ENCODE data around the gene SMOC1. TPM values are rescaled to one million over a fixed set of nuclear protein-coding genes. Genes with fewer than 3 reads are reported as not detected.

SMOC1 gene
- total and polyA plus RNA-seq, 9 of the 15 experiments (the other 6 are each of a cell fraction or from before 2014, with no cell fraction given): 0.04 TPM; not detected in 8

DNA sequence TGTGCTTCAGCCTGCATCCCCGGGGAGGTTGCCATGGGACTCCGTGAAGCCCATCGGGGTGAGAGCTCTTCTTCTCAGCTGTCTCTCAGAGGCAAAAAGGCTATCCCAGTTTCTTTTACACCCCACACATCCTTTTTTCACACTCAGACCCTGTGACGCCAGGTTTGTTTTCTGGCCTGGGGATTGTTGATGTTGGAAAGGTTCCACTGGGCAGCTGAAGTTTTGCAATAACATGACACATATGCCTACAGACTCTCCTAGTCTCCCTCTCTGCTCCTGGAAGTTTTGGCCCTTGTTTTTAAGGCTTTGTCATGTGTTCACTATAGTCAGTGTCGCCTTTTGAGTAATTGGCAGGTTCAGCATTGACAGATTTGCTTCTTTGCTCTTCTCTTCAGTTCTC is 118.6 kb downstream of the SMOC1 start:
- H3K27ac ChIP-seq (ENCODE audit: extremely low read depth, low read depth, low read length): no peak overlapping the region
- intact Hi-C loops (cut with micrococcal nuclease): no loop called here
- peaks cover 0 to 7% of the 10 kb centered on the region in 2 experiments; a peak in 2 of 5 replicates for H3K27me3 ChIP-seq (ENCODE audit: control insufficient read depth in 2 of 2, insufficient read depth in 2 of 2, low read length in 2 of 2)
- H3K36me3 ChIP-seq (ENCODE audit: control insufficient read depth, insufficient read depth, low read length): no peaks in the 10 kb centered on the region
- WGBS (ENCODE audit: insufficient coverage, low coverage, missing lambda C conversion rate): 0% methylated on average over 3 of the region's 5 CpGs
- H2AFZ ChIP-seq (ENCODE audit: low read depth, low read length): no peak overlapping the region
- H3K4me3 ChIP-seq: no peak overlapping the region
- no peaks in the 10 kb centered on the region for H3K9me3 ChIP-seq (replicated peaks; ENCODE audit: control insufficient read depth, insufficient read depth, low read depth, low read length)
- DNase-seq (ENCODE audit: extremely low read depth in 1 of 4, low spot score in 3 of 4) (no peak), FAIRE-seq (no peak), ATAC-seq (no peak)
- CTCF ChIA-PET (ENCODE audit: low intra/inter-chr PET ratio): no interaction called here
- no peak overlapping the region for H3K4me2 ChIP-seq (ENCODE audit: insufficient read depth, low read length)
- in situ Hi-C loops (cut with MboI): no loop called here
- H4K20me1 ChIP-seq (replicated peaks; ENCODE audit: control insufficient read depth, insufficient read depth, low read length): no peaks in the 10 kb centered on the region
- POLR2A ChIA-PET: no interaction called here
- H3K9ac ChIP-seq (ENCODE audit: insufficient read depth in 1 of 2, low read depth in 2 of 2, low read length in 2 of 2): no peak overlapping the region
- no peaks in the 10 kb centered on the region for H3K9me1 ChIP-seq (ENCODE audit: control insufficient read depth, insufficient read depth, low read length)
- no TSS peak for BruUV-seq (replicated peaks)
- TF ChIP-seq SIRT6 (IDR thresholded peaks at IDR 0.05; ENCODE audit: low read depth, low read length) (no peak), POLR2A (conservative IDR thresholded peaks at IDR 0.05) (no peak), ZBED1 (IDR thresholded peaks at IDR 0.05) (no peak), L3MBTL2 (IDR thresholded peaks at IDR 0.05) (no peak), KAT8 (IDR thresholded peaks at IDR 0.05; ENCODE audit: low read depth) (no peak), JUND (IDR thresholded peaks at IDR 0.05; ENCODE audit: borderline replicate concordance, low read depth, low read length) (no peak), JUND (tag; IDR thresholded peaks at IDR 0.05; ENCODE audit: borderline replicate concordance, low read depth, low read length) (no peak), EWSR1 (IDR thresholded peaks at IDR 0.05; ENCODE audit: borderline replicate concordance, low read depth, partially characterized antibody) (no peak), BDP1 (IDR thresholded peaks at IDR 0.05; ENCODE audit: insufficient read depth, insufficient read length) (no peak), RFX7 (CRISPR knock-in tag; IDR thresholded peaks at IDR 0.05) (no peak), ZNF354B (CRISPR knock-in tag; IDR thresholded peaks at IDR 0.05) (no peak), TEAD4 (IDR thresholded peaks at IDR 0.05; ENCODE audit: low read length) (no peak), TEAD4 (CRISPR knock-in tag; IDR thresholded peaks at IDR 0.05; ENCODE audit: borderline replicate concordance) (no peak), MED1 (CRISPR knock-in tag; IDR thresholded peaks at IDR 0.05; ENCODE audit: borderline replicate concordance) (no peak)
- TF ChIP-seq, protein P1, sequence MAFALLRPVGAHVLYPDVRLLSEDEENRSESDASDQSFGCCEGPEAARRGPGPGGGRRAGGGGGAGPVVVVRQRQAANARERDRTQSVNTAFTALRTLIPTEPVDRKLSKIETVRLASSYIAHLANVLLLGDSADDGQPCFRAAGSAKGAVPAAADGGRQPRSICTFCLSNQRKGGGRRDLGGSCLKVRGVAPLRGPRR (CRISPR knock-in tag; IDR thresholded peaks at IDR 0.05): no peak
- TF ChIP-seq, protein P2, sequence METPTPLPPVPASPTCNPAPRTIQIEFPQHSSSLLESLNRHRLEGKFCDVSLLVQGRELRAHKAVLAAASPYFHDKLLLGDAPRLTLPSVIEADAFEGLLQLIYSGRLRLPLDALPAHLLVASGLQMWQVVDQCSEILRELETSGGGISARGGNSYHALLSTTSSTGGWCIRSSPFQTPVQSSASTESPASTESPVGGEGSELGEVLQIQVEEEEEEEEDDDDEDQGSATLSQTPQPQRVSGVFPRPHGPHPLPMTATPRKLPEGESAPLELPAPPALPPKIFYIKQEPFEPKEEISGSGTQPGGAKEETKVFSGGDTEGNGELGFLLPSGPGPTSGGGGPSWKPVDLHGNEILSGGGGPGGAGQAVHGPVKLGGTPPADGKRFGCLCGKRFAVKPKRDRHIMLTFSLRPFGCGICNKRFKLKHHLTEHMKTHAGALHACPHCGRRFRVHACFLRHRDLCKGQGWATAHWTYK (CRISPR knock-in tag; IDR thresholded peaks at IDR 0.05): no peak
- TF ChIP-seq, protein P3, sequence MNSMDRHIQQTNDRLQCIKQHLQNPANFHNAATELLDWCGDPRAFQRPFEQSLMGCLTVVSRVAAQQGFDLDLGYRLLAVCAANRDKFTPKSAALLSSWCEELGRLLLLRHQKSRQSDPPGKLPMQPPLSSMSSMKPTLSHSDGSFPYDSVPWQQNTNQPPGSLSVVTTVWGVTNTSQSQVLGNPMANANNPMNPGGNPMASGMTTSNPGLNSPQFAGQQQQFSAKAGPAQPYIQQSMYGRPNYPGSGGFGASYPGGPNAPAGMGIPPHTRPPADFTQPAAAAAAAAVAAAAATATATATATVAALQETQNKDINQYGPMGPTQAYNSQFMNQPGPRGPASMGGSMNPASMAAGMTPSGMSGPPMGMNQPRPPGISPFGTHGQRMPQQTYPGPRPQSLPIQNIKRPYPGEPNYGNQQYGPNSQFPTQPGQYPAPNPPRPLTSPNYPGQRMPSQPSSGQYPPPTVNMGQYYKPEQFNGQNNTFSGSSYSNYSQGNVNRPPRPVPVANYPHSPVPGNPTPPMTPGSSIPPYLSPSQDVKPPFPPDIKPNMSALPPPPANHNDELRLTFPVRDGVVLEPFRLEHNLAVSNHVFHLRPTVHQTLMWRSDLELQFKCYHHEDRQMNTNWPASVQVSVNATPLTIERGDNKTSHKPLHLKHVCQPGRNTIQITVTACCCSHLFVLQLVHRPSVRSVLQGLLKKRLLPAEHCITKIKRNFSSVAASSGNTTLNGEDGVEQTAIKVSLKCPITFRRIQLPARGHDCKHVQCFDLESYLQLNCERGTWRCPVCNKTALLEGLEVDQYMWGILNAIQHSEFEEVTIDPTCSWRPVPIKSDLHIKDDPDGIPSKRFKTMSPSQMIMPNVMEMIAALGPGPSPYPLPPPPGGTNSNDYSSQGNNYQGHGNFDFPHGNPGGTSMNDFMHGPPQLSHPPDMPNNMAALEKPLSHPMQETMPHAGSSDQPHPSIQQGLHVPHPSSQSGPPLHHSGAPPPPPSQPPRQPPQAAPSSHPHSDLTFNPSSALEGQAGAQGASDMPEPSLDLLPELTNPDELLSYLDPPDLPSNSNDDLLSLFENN (IDR thresholded peaks at IDR 0.05; ENCODE audit: low read depth in 2 of 2, low read length in 2 of 2): no peak
- no peaks in the 10 kb centered on the region for H3K79me2 ChIP-seq (ENCODE audit: control insufficient read depth, insufficient read depth, low read length)
- no peaks in the 10 kb centered on the region for H3K4me1 ChIP-seq (replicated peaks in 1 of 2; ENCODE audit: control insufficient read depth in 2 of 2, insufficient read depth in 2 of 2, low read length in 2 of 2)
